GM13977 (cell line): Measurements from ENCODE around the gene CATSPERD.

ENCODE experiments used
- DNase-seq: peaks from one replicate; pipeline ENCODE4 v3.0.0; 2012; ENCODE audit warnings: low spot score
- CTCF ChIP-seq: IDR thresholded peaks from 2 replicates; pipeline ENCODE4 v1.5.1; 2012; ENCODE audit warnings: mild to moderate bottlenecking, control low read depth; ENCODE audit not compliant: insufficient read depth; ENCODE audit errors: extremely low read depth, missing control alignments
- in situ Hi-C: fragments of 300-500 bp; cut with MboI; formaldehyde crosslinking; loops from one replicate; pipeline ENCODE4 v1.12.0; 2022; ENCODE audit warnings: low sequenced_read_pairs, low pct_unique_long_range_greater_than_20kb, mixed read lengths, inconsistent platforms; ENCODE audit not compliant: unreplicated experiment

CATSPERD gene

GRCh38 chr19:5680437-5681368 lies 39.7 kb upstream of the CATSPERD start, which contains the start of the genes HSD11B1L and MICOS13:
Gene HSD11B1L (plus strand): TSS chr19:5681027. CDS start chr19:5684833, 3,806 bp downstream.
Gene MICOS13 (minus strand): TSS chr19:5680516. CDS start chr19:5680486, 30 bp downstream.
- in situ Hi-C loops: no loop called here
- TF ChIP-seq CTCF: no peak
- DNase-seq: peak; percentile 97

- no peak for DNase-seq
- TF ChIP-seq CTCF: no peak
- in situ Hi-C loops: no loop called here
Measured at GRCh38 chr19:5681391-5682106, 38.9 kb upstream of the CATSPERD start.

GRCh38 chr19:5682107-5682482 lies 38.3 kb upstream of the CATSPERD start:
- no peak for TF ChIP-seq CTCF
- no peak for DNase-seq
- in situ Hi-C loops: no loop called here

- no peak for DNase-seq
- no peak for TF ChIP-seq CTCF
- in situ Hi-C loops: no loop called here
Measured at GRCh38 chr19:5683177-5683886, 37.1 kb upstream of the CATSPERD start.

GRCh38 chr19:5684694-5685430 lies 35.6 kb upstream of the CATSPERD start:
- no peak for TF ChIP-seq CTCF
- no peak for DNase-seq
- in situ Hi-C loops: no loop called here

GRCh38 chr19:5686326-5686646 lies 34.2 kb upstream of the CATSPERD start:
- TF ChIP-seq CTCF: no peak
- in situ Hi-C loops: no loop called here
- DNase-seq: no peak
